Fibroblast of lung (primary cell): ENCODE results near the gene YIF1A. TPM values are rescaled to one million over a fixed set of nuclear protein-coding genes. Genes with fewer than 3 reads are reported as not detected.

ENCODE experiments used
- DNase-seq, 2 donors: peaks; one replicate each; pipeline versions ENCODE4 v3.0.0 to v3.0.0-alpha.2; 2010; ENCODE audit warnings: low read depth in 2 of 2
- H2AFZ ChIP-seq: 2 replicates; pipeline ENCODE4 v1.5.1; 2012; ENCODE audit warnings: low read length, control low read depth, inconsistent platforms
- H3K27ac ChIP-seq: 2 replicates; pipeline ENCODE4 v1.5.1; 2011; ENCODE audit warnings: low read length, control low read depth; ENCODE audit not compliant: insufficient read depth
- H3K27me3 ChIP-seq: 2 replicates; pipeline ENCODE4 v1.5.1; 2011; ENCODE audit warnings: mild to moderate bottlenecking, low read length; ENCODE audit not compliant: control insufficient read depth, insufficient read depth
- H3K36me3 ChIP-seq: 2 replicates; pipeline ENCODE4 v1.5.1; 2011; ENCODE audit warnings: low read length; ENCODE audit not compliant: control insufficient read depth, insufficient read depth
- H3K4me1 ChIP-seq: 2 replicates; pipeline ENCODE4 v1.5.1; 2011; ENCODE audit warnings: low read length; ENCODE audit not compliant: control insufficient read depth, insufficient read depth; ENCODE audit errors: extremely low read depth
- H3K4me2 ChIP-seq: 2 replicates; pipeline ENCODE4 v1.5.1; 2011; ENCODE audit warnings: low read length, control low read depth; ENCODE audit not compliant: insufficient read depth; ENCODE audit errors: extremely low read depth
- H3K4me3 ChIP-seq, 4 experiments: fragments of 200-600 bp in 1 of 4; sonication (generic) in 1 of 4; replicated peaks in 1 of 4; 2 replicates each; pipeline ENCODE4 v1.5.1; 2011 to 2016; ENCODE audit warnings: low read length in 4 of 4, low read depth in 3 of 4, mild to moderate bottlenecking in 3 of 4, control low read depth in 2 of 4, inconsistent platforms in 1 of 4, mixed read lengths in 1 of 4; ENCODE audit not compliant: insufficient read depth in 1 of 4; ENCODE audit errors: control extremely low read depth in 1 of 4
- H3K79me2 ChIP-seq: 2 replicates; pipeline ENCODE4 v1.5.1; 2012; ENCODE audit warnings: mild to moderate bottlenecking, low read length, inconsistent platforms; ENCODE audit not compliant: control insufficient read depth, insufficient read depth
- H3K9ac ChIP-seq: 2 replicates; pipeline ENCODE4 v1.5.1; 2011; ENCODE audit warnings: mild to moderate bottlenecking, low read length, control low read depth; ENCODE audit not compliant: insufficient read depth
- H3K9me3 ChIP-seq: 2 replicates; pipeline ENCODE4 v1.5.1; 2012; ENCODE audit warnings: low read depth, low read length; ENCODE audit not compliant: control insufficient read depth, insufficient read depth
- H4K20me1 ChIP-seq: 2 replicates; pipeline ENCODE4 v1.5.1; 2011; ENCODE audit warnings: low read length; ENCODE audit not compliant: control insufficient read depth, insufficient read depth; ENCODE audit errors: extremely low read depth
- CTCF ChIP-seq, 2 donors: IDR thresholded peaks in 1 of 2; conservative IDR thresholded peaks in 1 of 2; 1 replicate in 1 of 2; 2 replicates in 1 of 2; pipeline ENCODE4 v1.5.1; 2011 to 2012; ENCODE audit warnings: low read length in 2 of 2, control low read depth in 1 of 2, inconsistent platforms in 1 of 2, low read depth in 1 of 2, mild to moderate bottlenecking in 1 of 2
- EZH2 ChIP-seq: IDR thresholded peaks from 2 replicates; pipeline ENCODE4 v1.5.1; 2012; ENCODE audit warnings: low read length, control low read depth, mild to moderate bottlenecking; ENCODE audit errors: missing control alignments
- polyA plus RNA-seq, 2 donors: library from polyadenylated mRNA; depleted of rRNA in 1 of 2; stranded (reverse) in 1 of 2; unstranded in 1 of 2; fragments of >200 nt; gene quantifications; 2 replicates each; pipeline ENCODE4 v1.2.1, GENCODE V29; 2011 to 2012; ENCODE audit warnings: missing spikeins in 1 of 2
- total RNA-seq: library from RNA; depleted of rRNA; stranded (reverse); fragments of >200 nt; gene quantifications from 2 replicates; pipeline ENCODE4 v1.2.1, GENCODE V29; 2014

YIF1A gene
- total and polyA plus RNA-seq, 2 donors (not counting 1 experiment from before 2014, with no cell fraction given): 160 to 167 TPM

GRCh38 chr11:66275984-66276612 is 12.8 kb downstream of the YIF1A start:
- Histone ChIP-seq H3K27ac (no peak overlapping the region), H3K4me1 (no peaks in the 10 kb centered on the region), H3K9ac (no peak overlapping the region), H3K79me2 (peaks cover 6% of the 10 kb centered on the region), H3K36me3 (peaks cover 32% of the 10 kb centered on the region), H3K4me2 (no peak overlapping the region), H4K20me1 (peaks cover 1% of the 10 kb centered on the region), H3K27me3 (no peaks in the 10 kb centered on the region), H3K4me3 (no peak overlapping the region), H3K9me3 (no peaks in the 10 kb centered on the region), H2AFZ (no peak overlapping the region)
- TF ChIP-seq CTCF (conservative IDR thresholded peaks at IDR 0.05 in 1 of 2, IDR thresholded peaks at IDR 0.05 in 1 of 2; ENCODE audit: low read depth in 1 of 2, low read length in 2 of 2) (no peak), EZH2 (no peak)
- no peak for DNase-seq

GRCh38 chr11:66275396-66275795 is 13.5 kb downstream of the YIF1A start:
- no peak overlapping the region for H3K4me2 ChIP-seq
- peaks cover 32% of the 10 kb centered on the region for H3K36me3 ChIP-seq
- no peak overlapping the region for H2AFZ ChIP-seq
- H3K27ac ChIP-seq: no peak overlapping the region
- peaks cover 13% of the 10 kb centered on the region for H3K79me2 ChIP-seq
- H3K4me3 ChIP-seq: no peak overlapping the region
- H4K20me1 ChIP-seq: no peaks in the 10 kb centered on the region
- DNase-seq: no peak
- H3K4me1 ChIP-seq: no peaks in the 10 kb centered on the region
- H3K9me3 ChIP-seq: no peaks in the 10 kb centered on the region
- no peak overlapping the region for H3K9ac ChIP-seq
- no peak for TF ChIP-seq CTCF (conservative IDR thresholded peaks at IDR 0.05 in 1 of 2, IDR thresholded peaks at IDR 0.05 in 1 of 2; ENCODE audit: low read depth in 1 of 2, low read length in 2 of 2)
- TF ChIP-seq EZH2: no peak
- H3K27me3 ChIP-seq: no peaks in the 10 kb centered on the region

- H3K4me2 ChIP-seq: no peak overlapping the region
- peaks cover 32% of the 10 kb centered on the region for H3K36me3 ChIP-seq
- no peak overlapping the region for H3K4me3 ChIP-seq
- H3K79me2 ChIP-seq: peaks cover 25% of the 10 kb centered on the region
- H3K27ac ChIP-seq: no peak overlapping the region
- TF ChIP-seq CTCF (conservative IDR thresholded peaks at IDR 0.05 in 1 of 2, IDR thresholded peaks at IDR 0.05 in 1 of 2; ENCODE audit: low read depth in 1 of 2, low read length in 2 of 2) (no peak), EZH2 (no peak)
- no peaks in the 10 kb centered on the region for H4K20me1 ChIP-seq
- H2AFZ ChIP-seq: no peak overlapping the region
- H3K4me1 ChIP-seq: peaks cover 3% of the 10 kb centered on the region
- no peak overlapping the region for H3K9ac ChIP-seq
- no peaks in the 10 kb centered on the region for H3K27me3 ChIP-seq
- H3K9me3 ChIP-seq: no peaks in the 10 kb centered on the region
- no peak for DNase-seq
These were observed 14.7 kb downstream of the YIF1A start for GRCh38 chr11:66274219-66274618.
